ENCODE results near the gene APCS.

The APCS gene, protein sequence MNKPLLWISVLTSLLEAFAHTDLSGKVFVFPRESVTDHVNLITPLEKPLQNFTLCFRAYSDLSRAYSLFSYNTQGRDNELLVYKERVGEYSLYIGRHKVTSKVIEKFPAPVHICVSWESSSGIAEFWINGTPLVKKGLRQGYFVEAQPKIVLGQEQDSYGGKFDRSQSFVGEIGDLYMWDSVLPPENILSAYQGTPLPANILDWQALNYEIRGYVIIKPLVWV

DNA sequence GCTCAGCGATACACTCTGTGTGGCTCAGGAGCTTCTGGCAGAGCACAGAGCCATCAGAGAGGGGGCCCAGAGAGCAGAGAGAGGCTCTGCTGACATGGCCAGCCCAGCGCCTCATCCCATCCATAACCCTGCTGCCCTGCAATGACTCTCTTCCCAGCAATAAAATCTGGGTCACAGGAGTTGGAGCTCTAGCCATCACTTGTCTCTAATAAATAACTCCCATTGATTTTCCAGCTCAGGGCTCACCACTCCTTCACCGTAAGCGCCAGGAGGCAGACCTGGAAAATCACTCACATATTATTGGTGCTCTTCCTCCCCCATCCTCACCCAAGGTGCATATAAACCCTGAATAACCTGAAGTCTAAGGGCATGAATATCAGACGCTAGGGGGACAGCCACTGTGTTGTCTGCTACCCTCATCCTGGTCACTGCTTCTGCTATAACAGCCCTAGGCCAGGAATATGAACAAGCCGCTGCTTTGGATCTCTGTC, at the start of gene APCS:
Gene APCS, plus strand, starts transcription at position 366 of the 491 bp plus-strand sequence. Its CDS starts 96 bp downstream, at position 462.
- DNase-seq, result no peak

DNA sequence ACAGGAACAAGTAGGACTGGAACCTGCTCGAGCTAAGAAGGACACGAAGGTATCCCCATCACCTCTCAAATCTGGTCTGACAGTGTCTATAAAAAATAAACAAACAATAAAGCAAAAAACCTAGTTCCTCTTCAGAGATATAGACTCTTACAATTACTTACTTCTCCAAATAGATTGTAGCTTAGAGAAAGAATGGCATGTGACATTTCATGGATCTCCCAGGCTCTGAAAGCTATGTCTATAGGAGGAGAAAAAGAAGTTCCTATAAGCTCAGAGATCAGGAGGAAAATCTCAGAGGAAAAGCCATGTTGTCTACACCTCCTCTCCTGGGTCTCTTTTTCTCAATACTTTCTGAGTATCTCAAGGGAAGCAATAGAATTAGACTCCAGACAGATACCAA, 39.5 kb upstream of the APCS start:
- no peak for DNase-seq

DNA sequence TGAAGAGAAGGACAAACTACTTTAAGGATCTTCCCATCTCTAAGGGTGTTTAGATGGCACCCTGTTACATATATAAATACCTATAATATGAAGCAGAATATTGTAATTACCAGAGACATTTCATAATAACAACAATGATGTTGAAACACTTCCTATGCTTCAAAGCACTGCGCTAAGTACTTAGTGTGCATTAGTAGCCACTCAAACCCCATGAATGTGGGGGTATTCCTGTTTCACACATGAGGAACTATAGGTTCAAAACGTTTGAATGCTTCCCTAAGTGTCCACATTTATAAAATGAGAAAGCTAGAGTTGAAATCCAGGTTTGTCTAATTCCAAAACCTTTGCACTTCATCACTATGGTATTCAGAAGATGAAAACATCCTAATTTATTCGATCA, 33.4 kb upstream of the APCS start:
- DNase-seq, result no peak

DNA sequence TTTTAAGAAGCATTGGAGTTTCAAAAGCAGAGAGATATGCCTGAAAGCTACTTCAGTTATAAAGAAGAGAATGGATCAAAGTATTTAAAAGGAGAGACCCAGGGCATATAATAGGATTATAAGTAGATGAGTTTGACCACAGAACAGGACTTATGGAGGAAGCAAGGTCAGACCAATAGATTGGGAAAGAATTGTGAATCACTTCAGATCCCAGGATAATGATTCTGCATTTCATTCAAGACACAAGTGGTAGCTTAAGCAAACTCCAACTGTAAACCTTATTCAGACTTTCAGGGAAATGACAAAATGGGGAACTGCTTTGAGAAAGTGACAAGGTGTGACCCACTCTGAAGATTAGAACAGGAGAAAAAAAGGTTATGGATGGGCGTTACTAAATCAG, 32.9 kb upstream of the APCS start:
- no peak for DNase-seq

DNA sequence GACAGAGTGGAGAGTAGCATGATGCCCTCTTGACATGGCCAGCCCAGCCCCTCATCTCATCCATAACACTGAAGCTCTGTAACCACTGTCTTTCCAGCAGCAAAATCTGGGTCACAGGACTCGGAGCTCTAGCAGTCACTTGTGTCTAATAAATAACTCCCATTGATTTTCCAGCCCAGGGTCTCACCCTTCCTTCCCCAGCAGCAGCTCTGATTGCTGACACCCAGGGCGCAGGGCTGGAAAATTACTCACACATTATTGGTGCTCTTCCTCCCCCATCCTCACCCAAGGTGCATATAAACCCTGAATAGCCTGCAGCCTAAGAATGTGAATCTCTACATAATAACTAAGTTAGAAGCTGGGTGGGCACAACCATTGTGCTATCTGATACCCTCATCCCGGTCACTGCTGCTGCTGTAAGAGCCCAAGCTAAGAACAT, 30.7 kb upstream of the APCS start:
- no peak for DNase-seq

DNA sequence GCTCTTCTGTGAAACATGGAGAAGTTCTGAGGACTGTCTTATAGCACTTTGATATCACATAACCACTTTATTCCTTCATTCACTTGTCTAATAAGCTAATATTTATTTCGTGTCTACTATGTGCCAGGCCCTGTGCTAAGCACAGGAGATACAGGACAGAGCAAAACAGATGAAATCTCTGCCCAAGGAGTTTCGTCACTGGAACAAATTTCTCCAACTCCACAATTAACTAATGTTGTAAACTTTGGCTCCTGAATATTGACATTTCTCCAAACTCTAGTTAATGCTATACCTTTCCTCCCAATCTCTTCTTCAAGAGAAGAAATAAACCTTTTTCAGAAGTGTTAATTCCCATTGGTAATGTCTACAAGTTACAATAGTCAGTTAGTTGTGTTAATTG, 27.0 kb upstream of the APCS start:
- DNase-seq, result no peak

DNA sequence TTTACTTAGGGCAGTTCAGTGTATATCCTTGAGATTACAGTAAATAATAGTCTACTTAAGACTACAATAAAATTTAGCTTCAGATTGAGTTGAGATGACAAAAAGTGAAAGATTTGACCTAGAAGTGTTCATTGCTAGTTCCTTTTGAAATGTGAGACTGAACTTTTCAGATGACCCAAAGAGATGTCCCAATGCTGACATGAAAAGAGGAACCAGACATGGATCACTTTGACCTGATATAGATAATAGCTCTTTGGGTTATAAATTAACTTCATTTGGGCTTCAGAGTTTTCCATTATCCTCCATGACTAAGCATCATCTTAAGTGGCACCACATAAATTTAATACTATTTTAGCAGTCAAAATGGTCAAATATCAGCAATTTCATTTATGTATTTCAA, 26.1 kb upstream of the APCS start:
- no peak for DNase-seq

DNA sequence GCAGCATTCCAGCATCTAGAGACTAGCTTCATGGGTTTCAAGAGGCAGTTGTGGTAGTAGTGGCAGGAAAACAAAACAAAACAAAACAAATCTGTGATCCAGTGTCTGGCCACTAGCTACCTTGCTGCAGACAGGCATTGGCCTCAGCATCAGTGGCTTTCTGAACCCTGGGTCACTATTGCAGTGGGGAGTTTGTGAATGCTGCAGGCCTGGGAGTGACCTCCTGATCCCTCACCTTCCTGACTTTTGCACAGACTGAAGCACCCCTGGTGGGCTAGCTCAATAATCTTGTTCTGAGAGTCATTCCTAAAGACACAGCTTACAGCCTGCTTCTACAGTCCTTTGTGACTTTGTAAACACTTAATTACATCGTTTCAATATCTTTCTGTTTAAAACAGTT, 24.9 kb upstream of the APCS start:
- DNase-seq, result no peak

DNA sequence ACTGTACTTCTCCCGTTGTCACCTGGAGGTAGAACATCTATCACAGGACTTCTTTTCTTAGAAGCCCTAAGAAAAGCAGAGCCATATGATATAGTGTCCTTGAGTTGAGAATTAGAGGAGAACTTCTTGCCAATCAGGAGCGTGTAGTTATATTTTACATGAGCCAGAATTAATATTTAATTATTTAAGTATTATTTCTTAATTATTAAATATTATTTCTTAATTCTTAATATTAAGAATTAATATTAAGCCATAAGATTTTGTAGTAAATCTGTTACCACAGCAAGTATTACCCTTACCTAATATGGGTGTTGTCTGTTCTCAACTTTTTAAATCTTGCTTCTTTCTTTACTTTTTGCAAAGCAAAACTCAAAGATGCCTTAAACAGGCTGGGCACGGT, 10.2 kb upstream of the APCS start:
- DNase-seq, result no peak

DNA sequence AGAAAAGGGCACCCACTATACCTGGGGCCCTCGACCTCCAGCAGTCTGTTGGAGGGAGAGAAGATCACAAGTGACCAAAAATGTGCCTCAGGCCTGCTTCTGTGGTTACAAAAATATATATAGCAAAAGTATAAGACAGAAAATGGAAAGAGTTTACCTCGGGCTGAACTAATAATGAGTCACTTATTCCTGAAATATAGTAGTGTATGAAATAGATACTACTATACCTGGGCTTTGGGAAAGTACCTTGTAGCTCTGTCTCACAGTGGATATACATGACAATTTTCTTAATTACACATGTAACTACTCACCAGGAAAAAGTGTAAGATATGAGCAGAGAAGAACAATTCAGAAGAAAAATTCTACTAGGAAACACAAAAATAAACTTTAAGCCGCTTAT, 7.3 kb upstream of the APCS start:
- DNase-seq, result no peak

DNA sequence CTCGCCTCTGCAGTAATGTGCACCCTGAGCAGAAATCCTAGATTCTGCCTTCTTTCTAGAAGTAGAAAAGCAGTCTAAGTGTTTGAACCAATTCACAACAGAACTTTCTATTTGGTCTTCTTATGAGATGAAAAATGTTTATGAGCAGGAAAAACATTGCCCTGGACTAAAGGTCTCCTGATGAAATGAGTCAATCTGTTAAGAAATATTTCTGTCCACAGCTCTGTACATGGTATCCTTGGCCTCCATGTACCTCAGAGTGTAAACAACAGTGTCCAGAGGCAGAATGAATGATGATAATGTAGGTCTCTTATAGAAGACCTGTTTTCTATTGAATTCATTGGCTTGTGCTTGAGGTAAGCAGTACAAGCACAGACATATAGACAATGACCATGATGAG, 6.2 kb upstream of the APCS start:
- no peak for DNase-seq

DNA sequence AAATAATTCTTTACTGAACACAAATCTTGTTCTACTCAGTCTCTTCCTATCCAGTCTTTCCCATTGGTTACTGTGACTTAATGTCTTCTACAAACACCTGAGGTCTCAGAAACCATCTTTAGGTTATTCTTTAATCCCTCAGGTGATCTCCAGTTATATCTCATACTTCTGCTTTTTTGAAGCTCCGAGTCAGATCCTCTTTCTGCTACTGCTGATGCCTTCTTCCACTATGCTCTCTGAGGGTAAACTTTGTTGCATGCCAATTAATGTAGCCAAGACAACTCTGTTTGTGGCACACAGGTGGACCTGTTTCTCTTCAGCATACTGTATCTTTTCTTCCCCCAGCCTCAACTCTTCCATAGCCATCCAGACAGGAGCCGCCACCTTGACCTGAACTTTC, 3.1 kb upstream of the APCS start:
- no peak for DNase-seq

DNA sequence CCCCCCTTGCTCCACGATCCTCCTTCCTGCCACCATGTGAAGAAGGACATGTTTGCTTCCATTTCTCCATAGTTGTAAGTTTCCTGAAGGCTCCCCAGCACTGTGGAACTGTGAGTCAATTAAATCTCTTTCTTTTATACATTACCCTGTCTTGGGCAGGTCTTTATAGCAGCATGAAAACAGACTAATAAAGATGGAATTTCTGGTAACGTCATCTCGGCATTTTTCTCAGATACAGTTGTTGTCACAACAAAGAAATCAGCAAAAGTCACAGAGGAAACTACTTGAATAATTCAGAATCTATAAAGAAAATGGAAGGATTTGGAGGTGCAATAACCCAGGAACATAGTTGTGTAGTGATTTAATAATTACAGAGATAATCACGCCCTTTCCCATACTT, 4.4 kb downstream of the APCS start:
- DNase-seq, result no peak

DNA sequence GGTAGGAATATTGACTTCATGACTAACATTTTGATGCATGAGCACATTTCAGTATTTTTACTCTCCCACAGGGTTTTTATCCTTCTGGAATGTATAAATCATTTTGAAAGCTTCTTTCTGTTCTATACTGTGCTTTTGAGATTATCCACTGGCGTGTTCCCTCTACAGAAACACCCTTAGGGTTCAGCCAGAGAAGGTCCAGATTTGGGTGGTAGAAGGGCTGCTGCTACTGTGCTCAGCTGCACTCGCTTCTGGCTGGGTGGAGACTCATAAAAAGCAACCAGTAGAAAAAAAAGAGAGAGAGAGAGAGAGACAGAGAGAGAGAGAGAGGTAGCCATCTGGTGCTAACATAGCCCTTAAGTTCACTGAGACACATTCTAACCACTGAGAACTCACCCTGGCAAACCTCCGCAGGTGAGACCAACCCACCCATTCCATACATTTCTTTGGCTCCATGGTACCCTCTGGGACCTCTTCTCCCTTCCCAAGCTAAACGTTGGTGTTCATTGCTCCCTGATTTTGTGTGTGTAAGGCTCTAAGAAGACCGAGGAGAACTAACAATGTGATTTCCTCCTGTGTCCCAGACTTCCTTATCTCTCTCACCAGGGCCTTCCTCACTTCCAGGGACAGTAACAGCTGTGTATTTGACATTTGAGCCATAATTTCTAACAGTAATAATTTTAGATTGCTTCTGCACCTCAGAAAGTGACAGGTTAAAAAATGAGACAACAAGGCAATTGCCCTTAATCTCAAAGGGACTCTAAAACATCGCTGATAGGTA, 7.2 kb downstream of the APCS start:
- DNase-seq, result no peak

DNA sequence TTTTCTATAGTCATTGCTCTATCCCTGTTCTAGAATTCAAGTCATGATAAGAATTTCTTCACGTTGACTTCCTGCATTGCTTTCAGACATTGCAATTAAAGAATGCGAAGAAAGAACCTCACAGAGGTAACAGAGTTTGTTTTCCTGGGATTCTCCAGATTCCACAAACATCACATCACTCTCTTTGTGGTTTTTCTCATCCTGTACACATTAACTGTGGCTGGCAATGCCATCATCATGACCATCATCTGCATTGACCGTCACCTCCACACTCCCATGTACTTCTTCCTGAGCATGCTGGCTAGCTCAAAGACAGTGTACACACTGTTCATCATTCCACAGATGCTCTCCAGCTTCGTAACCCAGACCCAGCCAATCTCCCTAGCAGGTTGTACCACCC, 10.6 kb downstream of the APCS start:
- no peak for DNase-seq

DNA sequence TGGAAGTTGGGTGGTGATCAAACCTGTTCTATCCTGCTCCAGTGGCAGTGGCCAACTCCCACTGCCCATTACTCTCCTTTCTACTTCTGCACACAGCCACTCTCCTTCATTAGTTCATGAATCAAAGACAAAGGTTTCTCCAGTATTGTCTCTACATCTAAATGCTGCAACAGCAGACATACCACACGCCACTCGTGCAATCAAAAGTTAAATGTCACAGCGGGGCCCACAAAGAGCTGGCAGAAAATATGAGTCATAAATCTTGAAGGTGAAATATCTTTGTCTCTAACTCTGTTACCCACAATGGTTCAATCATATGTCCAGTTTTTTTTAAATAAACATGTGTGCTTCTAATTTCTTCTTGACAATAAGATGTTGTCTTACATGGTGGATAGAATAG, 13.3 kb downstream of the APCS start:
- no peak for DNase-seq

DNA sequence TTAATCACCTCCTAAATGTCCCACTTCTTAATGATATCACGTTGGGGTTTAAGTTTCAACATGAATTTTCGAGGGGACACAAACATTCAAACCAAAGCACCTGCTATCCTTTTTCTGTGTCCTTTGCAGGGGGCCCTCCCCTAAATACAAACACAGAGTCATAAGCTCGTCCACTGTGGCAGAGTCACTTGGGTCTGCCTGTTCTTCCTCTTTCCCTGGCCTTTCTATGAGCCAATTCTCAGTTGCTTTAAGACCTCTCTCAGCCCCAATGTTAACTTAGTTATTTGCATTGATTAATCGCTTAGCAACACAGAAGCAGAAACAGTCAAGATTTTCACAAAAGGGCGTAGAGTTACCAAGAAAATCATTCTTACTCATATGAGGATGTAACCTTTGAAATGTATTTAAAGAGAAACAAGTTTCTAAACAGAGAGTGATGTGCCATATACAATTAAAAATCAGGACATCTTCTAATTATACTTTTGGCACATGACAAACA, 14.9 kb downstream of the APCS start:
- DNase-seq, result no peak

DNA sequence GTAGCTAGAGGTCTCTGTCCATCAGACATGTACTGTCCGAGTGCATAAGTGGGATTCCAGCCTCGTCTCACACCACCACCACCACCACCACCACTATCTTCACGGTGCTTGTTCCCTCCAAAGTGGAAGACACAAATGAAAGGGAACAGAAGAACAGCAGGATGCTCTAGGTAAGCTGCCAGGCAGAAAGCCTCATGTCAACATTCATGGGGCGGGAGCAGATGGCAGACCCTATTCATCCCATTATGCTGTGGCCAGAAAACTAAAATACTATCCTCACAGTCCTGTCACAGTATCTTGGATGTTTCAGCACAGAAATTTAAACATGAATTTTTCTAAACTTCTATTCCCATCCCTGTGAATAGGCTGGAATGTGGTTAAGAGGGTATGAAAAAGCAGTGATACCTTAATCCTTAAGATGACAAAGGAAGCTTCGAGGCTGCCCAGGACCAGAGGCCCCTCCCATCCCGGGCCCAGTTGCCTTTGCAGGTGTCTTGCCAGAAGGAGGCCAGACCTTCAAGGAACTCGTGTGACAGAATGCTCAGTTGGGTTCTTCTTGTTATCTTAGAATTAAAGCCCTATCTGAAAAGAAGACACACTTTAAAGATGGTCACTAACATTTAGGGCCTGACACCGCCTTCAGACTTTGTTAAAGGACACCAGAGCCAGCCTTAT, 24.7 kb downstream of the APCS start:
- DNase-seq, result no peak

DNA sequence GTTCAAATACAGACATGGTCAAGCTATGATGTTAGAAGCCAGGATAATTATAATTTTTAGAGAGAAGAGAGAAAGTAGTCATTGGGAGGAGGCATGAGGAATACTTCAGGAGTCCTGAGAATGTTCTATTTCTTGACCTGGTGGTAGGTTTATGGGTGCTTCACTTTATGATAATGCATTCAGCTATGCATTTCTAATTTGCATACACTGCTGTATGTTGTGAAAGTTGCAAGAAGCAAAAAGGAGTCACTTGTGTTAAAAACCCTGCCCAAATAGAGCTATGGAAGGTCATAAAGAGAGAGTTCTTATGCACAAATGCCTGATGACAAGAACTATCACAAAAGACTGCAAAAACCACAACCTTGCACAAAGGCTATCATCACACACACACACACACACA, 45.3 kb downstream of the APCS start:
- DNase-seq, result no peak

Measured in GF-D8 (cell line).